Type B pancreatic cell (in vitro differentiated cells): ENCODE measurements around the gene STIM1. TPM values are rescaled to one million over a fixed set of nuclear protein-coding genes. Genes with fewer than 3 reads are reported as not detected.

Experiments
- DNase-seq: peaks from one replicate; pipeline ENCODE4 v3.0.0; 2021; ENCODE audit warnings: mixed read lengths; ENCODE audit not compliant: unreplicated experiment; ENCODE audit errors: extremely low spot score
- H3K27ac Mint-ChIP-seq: 2 replicates; pipeline ENCODE4 v1.8.0; 2021; ENCODE audit warnings: mild to moderate bottlenecking, mixed read lengths
- H3K27me3 Mint-ChIP-seq: 2 replicates; pipeline ENCODE4 v1.8.0; 2021; ENCODE audit warnings: mixed read lengths
- H3K36me3 Mint-ChIP-seq: 2 replicates; pipeline ENCODE4 v1.8.0; 2021; ENCODE audit warnings: mixed read lengths
- H3K4me1 Mint-ChIP-seq: one replicate; pipeline ENCODE4 v1.8.0; 2021; ENCODE audit warnings: mixed read lengths; ENCODE audit not compliant: unreplicated experiment
- H3K4me3 Mint-ChIP-seq: 2 replicates; pipeline ENCODE4 v1.8.0; 2021; ENCODE audit warnings: mild to moderate bottlenecking, mixed read lengths
- H3K9me3 Mint-ChIP-seq: 2 replicates; pipeline ENCODE4 v1.8.0; 2021; ENCODE audit warnings: mixed read lengths
- total RNA-seq: library from RNA; stranded (reverse); gene quantifications from 2 replicates; pipeline ENCODE4 v1.2.1, GENCODE V29; 2021; ENCODE audit warnings: low replicate concordance
- TF ChIP-seq, protein P1 (sequence below): fragments of 200-600 bp; sonication (generic); conservative IDR thresholded peaks from 2 replicates; pipeline ENCODE4 v1.5.0; 2021; ENCODE audit warnings: antibody characterized with exemption, mild to moderate bottlenecking

Gene STIM1
- total RNA-seq, 1 donor from 2014 or later = 38.9 TPM

GRCh38 chr11:4074266-4074665 is 218.8 kb downstream of the STIM1 start:
- H3K4me3 Mint-ChIP-seq = no peak overlapping the region
- H3K4me1 Mint-ChIP-seq = peaks cover 13% of the 10 kb centered on the region
- no peak for DNase-seq
- H3K27ac Mint-ChIP-seq = no peak overlapping the region
- H3K36me3 Mint-ChIP-seq = peaks cover 3% of the 10 kb centered on the region
- no peaks in the 10 kb centered on the region for H3K27me3 Mint-ChIP-seq
- no peaks in the 10 kb centered on the region for H3K9me3 Mint-ChIP-seq
- TF ChIP-seq, protein P1, sequence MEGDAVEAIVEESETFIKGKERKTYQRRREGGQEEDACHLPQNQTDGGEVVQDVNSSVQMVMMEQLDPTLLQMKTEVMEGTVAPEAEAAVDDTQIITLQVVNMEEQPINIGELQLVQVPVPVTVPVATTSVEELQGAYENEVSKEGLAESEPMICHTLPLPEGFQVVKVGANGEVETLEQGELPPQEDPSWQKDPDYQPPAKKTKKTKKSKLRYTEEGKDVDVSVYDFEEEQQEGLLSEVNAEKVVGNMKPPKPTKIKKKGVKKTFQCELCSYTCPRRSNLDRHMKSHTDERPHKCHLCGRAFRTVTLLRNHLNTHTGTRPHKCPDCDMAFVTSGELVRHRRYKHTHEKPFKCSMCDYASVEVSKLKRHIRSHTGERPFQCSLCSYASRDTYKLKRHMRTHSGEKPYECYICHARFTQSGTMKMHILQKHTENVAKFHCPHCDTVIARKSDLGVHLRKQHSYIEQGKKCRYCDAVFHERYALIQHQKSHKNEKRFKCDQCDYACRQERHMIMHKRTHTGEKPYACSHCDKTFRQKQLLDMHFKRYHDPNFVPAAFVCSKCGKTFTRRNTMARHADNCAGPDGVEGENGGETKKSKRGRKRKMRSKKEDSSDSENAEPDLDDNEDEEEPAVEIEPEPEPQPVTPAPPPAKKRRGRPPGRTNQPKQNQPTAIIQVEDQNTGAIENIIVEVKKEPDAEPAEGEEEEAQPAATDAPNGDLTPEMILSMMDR = no peak

DNA sequence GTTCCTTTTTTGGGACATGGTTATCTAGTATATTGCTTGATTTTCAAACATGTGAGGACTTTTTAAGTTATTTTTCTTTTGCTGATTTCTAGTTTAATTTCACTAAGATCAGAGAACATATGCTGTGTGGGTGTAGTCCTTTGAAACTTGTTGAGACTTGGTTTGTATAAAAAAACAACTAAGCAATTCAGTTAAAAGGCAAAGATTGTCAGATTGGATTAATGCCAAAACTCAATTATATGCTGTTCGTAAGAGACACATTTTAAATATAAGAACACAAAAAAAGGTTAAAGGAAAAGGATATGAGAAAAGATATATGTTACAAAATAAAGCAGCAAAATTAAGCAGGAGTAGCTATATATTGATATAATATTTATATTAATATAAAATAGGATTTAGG is 221.3 kb downstream of the STIM1 start:
- peaks cover 5% of the 10 kb centered on the region for H3K36me3 Mint-ChIP-seq
- peaks cover 10% of the 10 kb centered on the region for H3K4me1 Mint-ChIP-seq
- no peaks in the 10 kb centered on the region for H3K9me3 Mint-ChIP-seq
- DNase-seq = no peak
- H3K4me3 Mint-ChIP-seq = no peak overlapping the region
- H3K27me3 Mint-ChIP-seq = no peaks in the 10 kb centered on the region
- TF ChIP-seq, protein P1 = no peak
- no peak overlapping the region for H3K27ac Mint-ChIP-seq

- TF ChIP-seq, protein P1 = no peak
- H3K27ac Mint-ChIP-seq = no peak overlapping the region
- no peaks in the 10 kb centered on the region for H3K27me3 Mint-ChIP-seq
- H3K36me3 Mint-ChIP-seq = peaks cover 19% of the 10 kb centered on the region
- H3K4me1 Mint-ChIP-seq = peaks cover 8% of the 10 kb centered on the region
- no peak overlapping the region for H3K4me3 Mint-ChIP-seq
- no peaks in the 10 kb centered on the region for H3K9me3 Mint-ChIP-seq
- DNase-seq = no peak
Measured at GRCh38 chr11:4083198-4083597, 227.7 kb downstream of the STIM1 start.

DNA sequence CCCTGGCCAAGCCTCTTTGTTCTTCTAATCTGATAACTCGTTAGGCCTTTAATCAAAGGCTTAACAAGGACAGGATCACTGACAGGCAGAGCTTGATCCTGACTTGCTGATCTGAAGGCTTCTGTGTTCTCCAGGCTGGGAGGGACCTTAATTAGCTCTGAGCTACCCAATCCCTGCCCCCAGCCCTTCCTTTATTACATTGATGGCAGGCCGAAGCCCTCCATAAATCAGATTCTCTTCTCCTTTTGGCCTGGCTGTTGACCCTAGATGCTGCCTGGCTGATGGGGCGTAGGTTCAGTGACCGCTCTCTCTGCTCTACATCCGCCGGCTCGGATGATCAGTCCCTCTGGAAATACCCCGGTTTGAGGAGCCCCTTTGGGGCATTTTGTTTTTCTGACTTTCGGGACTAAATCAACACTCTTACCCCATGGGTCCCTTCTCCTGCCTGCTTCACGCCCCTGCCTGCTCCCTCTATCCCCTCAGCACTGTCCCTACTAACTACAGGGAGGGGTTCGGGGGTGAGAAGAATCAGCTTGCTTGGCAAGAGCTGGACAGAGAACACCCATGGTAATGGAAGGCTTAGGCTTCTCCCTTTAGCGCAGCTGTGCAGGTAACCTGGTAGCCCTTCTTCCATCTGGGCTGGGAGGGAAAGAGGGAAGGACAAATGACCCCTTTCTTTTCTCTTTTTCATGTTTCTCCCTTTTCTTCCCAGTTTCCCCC is 229.1 kb downstream of the STIM1 start:
- Mint-ChIP-seq H3K27ac (no peak overlapping the region), H3K4me1 (peaks cover 8% of the 10 kb centered on the region), H3K27me3 (no peaks in the 10 kb centered on the region), H3K4me3 (no peak overlapping the region), H3K36me3 (peaks cover 19% of the 10 kb centered on the region), H3K9me3 (no peaks in the 10 kb centered on the region)
- TF ChIP-seq, protein P1 = no peak
- DNase-seq = no peak

- H3K27me3 Mint-ChIP-seq = no peaks in the 10 kb centered on the region
- no peaks in the 10 kb centered on the region for H3K9me3 Mint-ChIP-seq
- TF ChIP-seq, protein P1 = no peak
- H3K36me3 Mint-ChIP-seq = peaks cover 18% of the 10 kb centered on the region
- no peak overlapping the region for H3K4me3 Mint-ChIP-seq
- DNase-seq = no peak
- H3K4me1 Mint-ChIP-seq = peaks cover 8% of the 10 kb centered on the region
- H3K27ac Mint-ChIP-seq = no peak overlapping the region
Measured at GRCh38 chr11:4085575-4085974, 230.1 kb downstream of the STIM1 start.
